SK-N-SH (cell line): ENCODE data around the gene CLMN.

Experiments used
- CTCF ChIP-seq: fragments of 200-600 bp; sonication (generic); IDR thresholded peaks from 2 replicates; pipeline ENCODE4 v1.6.1; 2017; ENCODE audit warnings: antibody characterized with exemption, mild to moderate bottlenecking, moderate library complexity
- EP300 ChIP-seq, 2 experiments: IDR thresholded peaks; 2 replicates each; pipeline versions ENCODE4 v1.4.0 to v1.6.1; 2012; ENCODE audit warnings: borderline replicate concordance in 1 of 2, low read depth in 1 of 2, low read length in 1 of 2
- FOXM1 ChIP-seq: IDR thresholded peaks from 2 replicates; pipeline ENCODE4 v1.4.0; 2012; ENCODE audit warnings: low read depth, mild to moderate bottlenecking
- MEF2A ChIP-seq: IDR thresholded peaks from 2 replicates; pipeline ENCODE4 v1.4.0; 2012; ENCODE audit warnings: low read depth, borderline replicate concordance
- NFIC ChIP-seq: IDR thresholded peaks from 2 replicates; pipeline ENCODE4 v1.4.0; 2012; ENCODE audit warnings: borderline replicate concordance
- NRF1 ChIP-seq: IDR thresholded peaks from 2 replicates; pipeline ENCODE4 v1.6.1; 2012; ENCODE audit warnings: low read depth, mild to moderate bottlenecking, low read length
- PBX3 ChIP-seq: IDR thresholded peaks from 2 replicates; pipeline ENCODE4; 2012
- POLR2AphosphoS5 ChIP-seq: IDR thresholded peaks from 2 replicates; pipeline ENCODE4 v1.6.1; 2012; ENCODE audit warnings: low read depth, low read length
- RCOR1 ChIP-seq: fragments of 150-350 bp; IDR thresholded peaks from 2 replicates; pipeline ENCODE4 v1.6.1; 2017; ENCODE audit warnings: antibody characterized with exemption, low read length
- RFX5 ChIP-seq: IDR thresholded peaks from 2 replicates; pipeline ENCODE4 v1.6.1; 2012; ENCODE audit warnings: mild to moderate bottlenecking, improper control_type of control experiment, low read length
- RXRA ChIP-seq: IDR thresholded peaks from 2 replicates; pipeline ENCODE4 v1.4.0; 2012; ENCODE audit warnings: low read depth, mild to moderate bottlenecking, borderline replicate concordance

- TF ChIP-seq RCOR1 (no peak), MEF2A (no peak), EP300 (IDR thresholded peaks at IDR 0.05; ENCODE audit: borderline replicate concordance in 1 of 2, low read depth in 1 of 2, low read length in 1 of 2) (no peak), CTCF (no peak), RFX5 (no peak), PBX3 (no peak), POLR2AphosphoS5 (no peak), FOXM1 (no peak), NFIC (no peak), RXRA (no peak), NRF1 (no peak)
Measured at GRCh38 chr14:95136631-95137030, 183.1 kb downstream of the CLMN start.
